Measurements from ENCODE around the gene FAM217B.

The FAM217B gene

DNA sequence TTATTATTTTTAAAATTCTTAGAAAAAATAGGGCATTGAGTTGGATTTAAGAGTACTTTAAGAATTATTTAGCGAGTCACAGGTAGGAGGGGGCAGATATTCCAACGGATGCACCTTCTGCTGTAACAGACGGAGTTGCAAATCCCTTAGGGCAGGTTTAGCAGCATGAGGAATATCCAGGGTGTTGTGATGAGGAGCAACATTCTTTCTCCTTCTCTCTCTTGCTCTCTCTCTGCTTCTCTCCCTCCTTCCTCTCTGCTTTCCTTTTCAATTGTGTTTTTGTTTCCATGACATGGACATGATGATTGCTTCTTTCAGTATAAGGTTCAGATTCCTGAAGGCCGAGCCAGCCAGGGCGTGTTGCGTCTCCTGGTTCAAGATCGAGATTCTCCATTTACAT, 46.9 kb downstream of the FAM217B start:
- TF ChIP-seq FOXP2 (optimal IDR thresholded peaks at IDR 0.05; ENCODE audit: control extremely low read depth, extremely low read length, insufficient read depth), result no peak
- Histone ChIP-seq H3K36me3 (ENCODE audit: insufficient read depth, low read length) (no peaks in the 10 kb centered on the region), H3K9ac (ENCODE audit: insufficient read length) (no peak overlapping the region), H3K4me3 (no peak overlapping the region), H3K27ac (no peak overlapping the region), H3K9me3 (ENCODE audit: low read depth, low read length) (no peaks in the 10 kb centered on the region)
- no peak for DNase-seq (ENCODE audit: low read depth, low spot score)

- no peak for TF ChIP-seq FOXP2 (optimal IDR thresholded peaks at IDR 0.05; ENCODE audit: control extremely low read depth, extremely low read length, insufficient read depth)
- TF ChIP-seq EZH2 (IDR thresholded peaks at IDR 0.05), result no peak
- TF ChIP-seq POLR2AphosphoS5 (IDR thresholded peaks at IDR 0.05; ENCODE audit: borderline replicate concordance, low read depth, low read length), result no peak
- Histone ChIP-seq H3K36me3 (ENCODE audit: insufficient read depth, low read length) (no peaks in the 10 kb centered on the region), H3K9ac (ENCODE audit: insufficient read length) (no peak overlapping the region), H3K9me3 (ENCODE audit: low read depth, low read length) (no peaks in the 10 kb centered on the region), H3K4me3 (no peak overlapping the region), H3K27ac (no peak overlapping the region)
- no peak for DNase-seq (ENCODE audit: low read depth, low spot score)
These were observed 48.0 kb downstream of the FAM217B start for GRCh38 chr20:59988141-59988540.

DNA sequence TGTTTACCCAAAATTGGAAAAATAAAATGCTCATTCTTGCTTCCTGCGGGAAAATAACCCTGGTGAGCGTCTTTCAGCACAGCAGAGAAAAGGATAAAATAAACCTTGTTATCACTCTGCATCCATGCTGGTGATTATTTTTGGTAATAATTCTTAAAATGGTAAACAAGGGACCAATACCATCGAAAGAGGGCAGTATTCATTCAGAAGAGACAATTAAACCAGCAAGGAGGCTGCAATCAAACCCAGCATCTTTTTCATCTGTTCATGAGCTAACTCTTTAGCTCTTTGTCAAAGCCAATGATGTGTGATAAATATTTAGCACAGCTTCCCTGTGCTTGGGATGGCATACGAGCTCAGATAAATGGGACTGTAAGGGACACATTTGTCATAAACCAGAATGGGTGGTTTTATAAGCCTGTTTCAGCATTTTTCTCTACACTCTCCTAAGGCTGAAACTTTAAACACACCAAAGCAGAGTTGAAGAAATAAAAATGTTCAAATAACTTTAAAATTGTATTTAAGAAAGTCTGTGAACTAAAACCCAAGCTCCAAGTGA, 52.4 kb downstream of the FAM217B start:
- TF ChIP-seq POLR2AphosphoS5 (IDR thresholded peaks at IDR 0.05; ENCODE audit: borderline replicate concordance, low read depth, low read length), result no peak
- TF ChIP-seq EZH2 (IDR thresholded peaks at IDR 0.05), result no peak

DNA sequence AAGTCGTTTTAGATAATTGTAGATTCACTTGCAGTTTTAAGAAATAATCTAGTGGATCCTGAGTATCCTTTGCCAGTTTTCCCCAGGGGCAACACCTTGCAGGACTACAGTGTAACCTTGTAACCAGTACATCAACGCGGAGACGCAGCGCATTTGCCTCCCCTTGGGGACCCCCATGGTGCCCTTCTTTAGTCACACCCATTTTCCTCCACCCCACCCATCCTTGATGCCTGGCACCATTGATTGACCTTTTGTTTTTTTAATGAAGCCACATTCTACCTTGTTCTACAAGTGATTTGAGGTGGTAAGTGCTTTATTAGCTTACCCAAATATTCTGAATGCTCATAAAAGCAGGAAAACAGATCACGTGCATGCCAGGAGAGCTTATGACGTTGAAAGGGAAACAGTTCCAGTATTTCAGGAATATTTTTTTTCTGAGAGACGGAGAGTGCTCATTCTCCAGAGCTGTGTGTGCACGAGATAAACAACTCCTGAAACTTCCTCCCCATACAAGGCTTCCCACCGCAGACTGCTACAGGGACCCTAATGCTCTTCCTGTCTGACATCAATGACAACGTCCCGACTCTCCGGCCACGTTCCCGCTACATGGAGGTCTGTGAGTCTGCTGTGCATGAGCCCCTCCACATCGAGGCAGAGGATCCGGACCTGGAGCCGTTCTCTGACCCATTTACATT, 53.7 kb downstream of the FAM217B start:
- Histone ChIP-seq H3K4me3 (no peak overlapping the region), H3K36me3 (ENCODE audit: insufficient read depth, low read length) (no peaks in the 10 kb centered on the region), H3K9me3 (ENCODE audit: low read depth, low read length) (no peaks in the 10 kb centered on the region), H3K27ac (no peak overlapping the region), H3K9ac (ENCODE audit: insufficient read length) (no peak overlapping the region)
- TF ChIP-seq POLR2AphosphoS5 (IDR thresholded peaks at IDR 0.05; ENCODE audit: borderline replicate concordance, low read depth, low read length) (no peak), FOXP2 (optimal IDR thresholded peaks at IDR 0.05; ENCODE audit: control extremely low read depth, extremely low read length, insufficient read depth) (no peak), EZH2 (IDR thresholded peaks at IDR 0.05) (no peak)
- DNase-seq (ENCODE audit: low read depth, low spot score), result no peak

More for the DNA sequence above, 52.4 kb downstream of the FAM217B start:
- DNase-seq (ENCODE audit: low read depth, low spot score), result no peak
- Histone ChIP-seq H3K9ac (ENCODE audit: insufficient read length) (no peak overlapping the region), H3K27ac (no peak overlapping the region), H3K36me3 (ENCODE audit: insufficient read depth, low read length) (no peaks in the 10 kb centered on the region), H3K4me3 (no peak overlapping the region), H3K9me3 (ENCODE audit: low read depth, low read length) (no peaks in the 10 kb centered on the region)

GRCh38 chr20:59994697-59995122, 54.5 kb downstream of the FAM217B start:
- Histone ChIP-seq H3K36me3 (ENCODE audit: insufficient read depth, low read length) (no peaks in the 10 kb centered on the region), H3K27ac (no peak overlapping the region), H3K4me3 (no peak overlapping the region), H3K9ac (ENCODE audit: insufficient read length) (no peak overlapping the region), H3K9me3 (ENCODE audit: low read depth, low read length) (no peaks in the 10 kb centered on the region)
- DNase-seq (ENCODE audit: low read depth, low spot score), result no peak
- TF ChIP-seq POLR2AphosphoS5 (IDR thresholded peaks at IDR 0.05; ENCODE audit: borderline replicate concordance, low read depth, low read length) (no peak), EZH2 (IDR thresholded peaks at IDR 0.05) (no peak), FOXP2 (optimal IDR thresholded peaks at IDR 0.05; ENCODE audit: control extremely low read depth, extremely low read length, insufficient read depth) (no peak)

DNA sequence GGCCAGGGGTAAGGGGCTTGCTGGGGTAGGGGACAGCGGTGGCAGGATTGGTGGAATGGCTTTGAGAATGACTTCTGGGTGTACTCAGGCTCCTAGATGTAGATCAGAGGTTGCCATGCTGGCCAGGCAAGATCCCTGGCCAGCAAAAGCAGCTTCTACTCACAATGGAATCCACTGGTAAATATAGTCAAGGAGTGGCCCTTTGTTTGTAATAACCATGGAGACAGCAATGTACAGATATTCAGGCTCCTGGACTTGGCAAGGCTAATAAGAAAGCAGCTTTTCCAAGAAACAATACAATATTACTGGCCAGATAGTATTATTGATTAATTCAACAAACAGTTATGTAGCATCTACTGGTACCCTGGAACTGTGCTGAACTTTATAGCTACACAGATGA, 55.9 kb downstream of the FAM217B start:
- Histone ChIP-seq H3K9ac (ENCODE audit: insufficient read length) (no peak overlapping the region), H3K4me3 (no peak overlapping the region), H3K36me3 (ENCODE audit: insufficient read depth, low read length) (no peaks in the 10 kb centered on the region), H3K9me3 (ENCODE audit: low read depth, low read length) (no peaks in the 10 kb centered on the region), H3K27ac (no peak overlapping the region)
- no peak for DNase-seq (ENCODE audit: low read depth, low spot score)
- TF ChIP-seq EZH2 (IDR thresholded peaks at IDR 0.05) (no peak), FOXP2 (optimal IDR thresholded peaks at IDR 0.05; ENCODE audit: control extremely low read depth, extremely low read length, insufficient read depth) (no peak), POLR2AphosphoS5 (IDR thresholded peaks at IDR 0.05; ENCODE audit: borderline replicate concordance, low read depth, low read length) (no peak)

- H3K27ac ChIP-seq, result no peak overlapping the region
- H3K4me3 ChIP-seq, result no peak overlapping the region
- TF ChIP-seq POLR2AphosphoS5 (IDR thresholded peaks at IDR 0.05; ENCODE audit: borderline replicate concordance, low read depth, low read length) (no peak), FOXP2 (optimal IDR thresholded peaks at IDR 0.05; ENCODE audit: control extremely low read depth, extremely low read length, insufficient read depth) (no peak), EZH2 (IDR thresholded peaks at IDR 0.05) (no peak)
- no peak overlapping the region for H3K9ac ChIP-seq (ENCODE audit: insufficient read length)
- H3K9me3 ChIP-seq (ENCODE audit: low read depth, low read length), result no peaks in the 10 kb centered on the region
- H3K36me3 ChIP-seq (ENCODE audit: insufficient read depth, low read length), result no peaks in the 10 kb centered on the region
- DNase-seq (ENCODE audit: low read depth, low spot score), result no peak
These were observed 57.7 kb downstream of the FAM217B start for GRCh38 chr20:59997896-59998295.

Measured in SK-N-MC (cell line).